ENCODE data around the gene HOXC13. TPM values are rescaled to one million over a fixed set of nuclear protein-coding genes. Genes with fewer than 3 reads are reported as not detected.
A peak's percentile ranks its signal among the peaks of the same experiment; 100 is the strongest.

HOXC13 gene
- total RNA-seq, 1 experiment from 2014 or later = 0.09 TPM

GRCh38 chr12:53955036-53955775 is 16.6 kb downstream of the HOXC13 start:
- no peaks in the 10 kb centered on the region for H3K36me3 Mint-ChIP-seq
- POLR2A ChIA-PET = no interaction called here
- H3K4me3 Mint-ChIP-seq = no peak overlapping the region; the same call in 1 of the 2 replicates
- peaks cover 25% of the 10 kb centered on the region for H3K4me1 Mint-ChIP-seq
- CTCF ChIA-PET = interaction anchor here (0.6 to 1.5 kb wide), 4 partner anchors 11 to 253 kb away, joined by 3 to 4 read pairs (median 4); partner anchors contain the start of gene HOXC10
- H3K9me3 Mint-ChIP-seq = no peaks in the 10 kb centered on the region
- DNase-seq (ENCODE audit: low spot score) = peak; percentile 41
- no peak for ATAC-seq
- no peak for TF ChIP-seq ZNF423 (CRISPR knock-in tag; IDR thresholded peaks at IDR 0.05)
- no peak for TF ChIP-seq FOXJ3 (CRISPR knock-in tag; IDR thresholded peaks at IDR 0.05; ENCODE audit: borderline replicate concordance)
- no peak for TF ChIP-seq MAX (CRISPR knock-in tag; IDR thresholded peaks at IDR 0.05)
- TF ChIP-seq, protein P1, sequence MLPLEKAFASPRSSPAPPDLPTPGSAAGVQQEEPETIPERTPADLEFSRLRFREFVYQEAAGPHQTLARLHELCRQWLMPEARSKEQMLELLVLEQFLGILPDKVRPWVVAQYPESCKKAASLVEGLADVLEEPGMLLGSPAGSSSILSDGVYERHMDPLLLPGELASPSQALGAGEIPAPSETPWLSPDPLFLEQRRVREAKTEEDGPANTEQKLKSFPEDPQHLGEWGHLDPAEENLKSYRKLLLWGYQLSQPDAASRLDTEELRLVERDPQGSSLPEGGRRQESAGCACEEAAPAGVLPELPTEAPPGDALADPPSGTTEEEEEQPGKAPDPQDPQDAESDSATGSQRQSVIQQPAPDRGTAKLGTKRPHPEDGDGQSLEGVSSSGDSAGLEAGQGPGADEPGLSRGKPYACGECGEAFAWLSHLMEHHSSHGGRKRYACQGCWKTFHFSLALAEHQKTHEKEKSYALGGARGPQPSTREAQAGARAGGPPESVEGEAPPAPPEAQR (CRISPR knock-in tag; IDR thresholded peaks at IDR 0.05) = no peak
- TF ChIP-seq ETV6 (CRISPR knock-in tag; IDR thresholded peaks at IDR 0.05) = no peak
- TF ChIP-seq MLX (CRISPR knock-in tag; IDR thresholded peaks at IDR 0.05) = no peak
- TF ChIP-seq, protein P2, sequence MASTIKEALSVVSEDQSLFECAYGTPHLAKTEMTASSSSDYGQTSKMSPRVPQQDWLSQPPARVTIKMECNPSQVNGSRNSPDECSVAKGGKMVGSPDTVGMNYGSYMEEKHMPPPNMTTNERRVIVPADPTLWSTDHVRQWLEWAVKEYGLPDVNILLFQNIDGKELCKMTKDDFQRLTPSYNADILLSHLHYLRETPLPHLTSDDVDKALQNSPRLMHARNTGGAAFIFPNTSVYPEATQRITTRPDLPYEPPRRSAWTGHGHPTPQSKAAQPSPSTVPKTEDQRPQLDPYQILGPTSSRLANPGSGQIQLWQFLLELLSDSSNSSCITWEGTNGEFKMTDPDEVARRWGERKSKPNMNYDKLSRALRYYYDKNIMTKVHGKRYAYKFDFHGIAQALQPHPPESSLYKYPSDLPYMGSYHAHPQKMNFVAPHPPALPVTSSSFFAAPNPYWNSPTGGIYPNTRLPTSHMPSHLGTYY (CRISPR knock-in tag; IDR thresholded peaks at IDR 0.05) = no peak
- no peak for TF ChIP-seq SMAD4 (CRISPR knock-in tag; IDR thresholded peaks at IDR 0.05)
- H3K27ac Mint-ChIP-seq = no peak overlapping the region
- peaks cover 100% of the 10 kb centered on the region for H3K27me3 Mint-ChIP-seq (ENCODE audit: low read depth)

DNA sequence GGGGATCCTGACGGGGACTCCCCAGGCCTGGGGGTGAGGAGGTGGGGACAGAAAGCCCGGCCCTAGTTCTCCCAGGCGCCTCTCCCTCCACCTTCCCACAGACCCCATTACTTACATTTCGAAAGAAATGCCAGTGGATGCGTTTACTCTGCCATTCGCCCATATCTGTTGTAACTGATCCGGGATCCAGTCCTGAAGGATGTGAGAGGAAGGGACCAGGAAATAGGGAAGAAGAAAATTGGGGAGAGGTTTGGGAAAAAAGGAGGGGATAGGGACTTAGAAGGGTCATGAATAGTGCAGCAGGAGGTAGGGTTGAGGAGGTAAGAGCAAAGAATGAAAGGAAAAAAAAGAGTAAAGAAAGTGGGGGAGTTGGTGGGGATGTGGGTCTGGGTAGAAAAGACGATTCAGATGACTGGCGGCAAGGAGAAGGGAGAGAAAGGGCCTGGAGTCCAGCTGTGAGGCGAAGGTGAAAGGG is 17.2 kb downstream of the HOXC13 start:
- H3K36me3 Mint-ChIP-seq = no peaks in the 10 kb centered on the region
- no peak for ATAC-seq
- CTCF ChIA-PET = interaction anchor here (0.9 to 1.5 kb wide), 4 partner anchors 10 to 254 kb away, joined by 3 to 4 read pairs (median 3); partner anchors contain the start of gene HOXC10
- TF ChIP-seq NR3C1 (CRISPR knock-in tag; conservative IDR thresholded peaks at IDR 0.05; ENCODE audit: low read depth) (no peak), ZNF219 (CRISPR knock-in tag; IDR thresholded peaks at IDR 0.05; ENCODE audit: borderline replicate concordance) (no peak), GTF2I (CRISPR knock-in tag; conservative IDR thresholded peaks at IDR 0.05) (no peak), MAX (CRISPR knock-in tag; IDR thresholded peaks at IDR 0.05) (no peak), ESRRA (CRISPR knock-in tag; IDR thresholded peaks at IDR 0.05; ENCODE audit: borderline replicate concordance) (no peak), ZNF121 (CRISPR knock-in tag; IDR thresholded peaks at IDR 0.05) (no peak), TEAD1 (CRISPR knock-in tag; IDR thresholded peaks at IDR 0.05) (no peak), ZNF138 (CRISPR knock-in tag; conservative IDR thresholded peaks at IDR 0.05) (no peak), CTCF (IDR thresholded peaks at IDR 0.05) (no peak), TEAD4 (CRISPR knock-in tag; IDR thresholded peaks at IDR 0.05) (no peak), ZNF532 (CRISPR knock-in tag; IDR thresholded peaks at IDR 0.05; ENCODE audit: borderline replicate concordance) (no peak)
- TF ChIP-seq, protein P3, sequence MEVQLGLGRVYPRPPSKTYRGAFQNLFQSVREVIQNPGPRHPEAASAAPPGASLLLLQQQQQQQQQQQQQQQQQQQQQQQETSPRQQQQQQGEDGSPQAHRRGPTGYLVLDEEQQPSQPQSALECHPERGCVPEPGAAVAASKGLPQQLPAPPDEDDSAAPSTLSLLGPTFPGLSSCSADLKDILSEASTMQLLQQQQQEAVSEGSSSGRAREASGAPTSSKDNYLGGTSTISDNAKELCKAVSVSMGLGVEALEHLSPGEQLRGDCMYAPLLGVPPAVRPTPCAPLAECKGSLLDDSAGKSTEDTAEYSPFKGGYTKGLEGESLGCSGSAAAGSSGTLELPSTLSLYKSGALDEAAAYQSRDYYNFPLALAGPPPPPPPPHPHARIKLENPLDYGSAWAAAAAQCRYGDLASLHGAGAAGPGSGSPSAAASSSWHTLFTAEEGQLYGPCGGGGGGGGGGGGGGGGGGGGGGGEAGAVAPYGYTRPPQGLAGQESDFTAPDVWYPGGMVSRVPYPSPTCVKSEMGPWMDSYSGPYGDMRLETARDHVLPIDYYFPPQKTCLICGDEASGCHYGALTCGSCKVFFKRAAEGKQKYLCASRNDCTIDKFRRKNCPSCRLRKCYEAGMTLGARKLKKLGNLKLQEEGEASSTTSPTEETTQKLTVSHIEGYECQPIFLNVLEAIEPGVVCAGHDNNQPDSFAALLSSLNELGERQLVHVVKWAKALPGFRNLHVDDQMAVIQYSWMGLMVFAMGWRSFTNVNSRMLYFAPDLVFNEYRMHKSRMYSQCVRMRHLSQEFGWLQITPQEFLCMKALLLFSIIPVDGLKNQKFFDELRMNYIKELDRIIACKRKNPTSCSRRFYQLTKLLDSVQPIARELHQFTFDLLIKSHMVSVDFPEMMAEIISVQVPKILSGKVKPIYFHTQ (CRISPR knock-in tag; IDR thresholded peaks at IDR 0.05) = no peak
- TF ChIP-seq, protein P4, sequence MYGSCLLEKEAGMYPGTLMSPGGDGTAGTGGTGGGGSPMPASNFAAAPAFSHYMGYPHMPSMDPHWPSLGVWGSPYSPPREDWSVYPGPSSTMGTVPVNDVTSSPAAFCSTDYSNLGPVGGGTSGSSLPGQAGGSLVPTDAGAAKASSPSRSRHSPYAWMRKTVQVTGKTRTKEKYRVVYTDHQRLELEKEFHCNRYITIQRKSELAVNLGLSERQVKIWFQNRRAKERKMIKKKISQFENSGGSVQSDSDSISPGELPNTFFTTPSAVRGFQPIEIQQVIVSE (CRISPR knock-in tag; IDR thresholded peaks at IDR 0.05; ENCODE audit: borderline replicate concordance) = no peak

More for the DNA sequence above, 17.2 kb downstream of the HOXC13 start:
- DNase-seq (ENCODE audit: low spot score) = no peak
- Mint-ChIP-seq H3K4me1 (peaks cover 25% of the 10 kb centered on the region), H3K27ac (no peak overlapping the region), H3K9me3 (no peaks in the 10 kb centered on the region), H3K27me3 (ENCODE audit: low read depth) (peaks cover 100% of the 10 kb centered on the region), H3K4me3 (peak overlapping the region; percentile 33; the same call in 1 of the 2 replicates)
- POLR2A ChIA-PET = no interaction called here
